Suprapubic skin (tissue), 4 donors: ENCODE results near the gene ATP10B. TPM values are rescaled to one million over a fixed set of nuclear protein-coding genes. Genes with fewer than 3 reads are reported as not detected.

Experiments
- DNase-seq, 2 donors: peaks; one replicate each; pipeline ENCODE4 v3.0.0-alpha.2; 2019; ENCODE audit warnings: low spot score in 2 of 2
- H3K27ac ChIP-seq: fragments of 200-600 bp; sonication (generic); one replicate; pipeline ENCODE4 v1.5.1; 2019
- H3K27me3 ChIP-seq: fragments of 200-600 bp; sonication (generic); one replicate; pipeline ENCODE4 v1.5.1; 2019
- H3K36me3 ChIP-seq: fragments of 200-600 bp; sonication (generic); one replicate; pipeline ENCODE4 v1.5.1; 2019
- H3K4me1 ChIP-seq: fragments of 200-600 bp; sonication (generic); one replicate; pipeline ENCODE4 v1.5.1; 2019
- H3K4me3 ChIP-seq: fragments of 200-600 bp; sonication (generic); one replicate; pipeline ENCODE4 v1.5.1; 2019; ENCODE audit warnings: mild to moderate bottlenecking
- H3K9me3 ChIP-seq: fragments of 200-600 bp; sonication (generic); one replicate; pipeline ENCODE4 v1.5.1; 2019
- EP300 ChIP-seq: sonication (generic); formaldehyde crosslinking; IDR thresholded peaks from one replicate; pipeline ENCODE4 v1.6.1; 2017; ENCODE audit warnings: antibody characterized with exemption
- POLR2A ChIP-seq, 2 donors: fragments of 450-650 bp; IDR thresholded peaks; one replicate each; pipeline ENCODE4 v1.6.1; 2017; ENCODE audit warnings: antibody characterized with exemption in 2 of 2, mild to moderate bottlenecking in 2 of 2, moderate library complexity in 2 of 2
- POLR2AphosphoS5 ChIP-seq, 3 donors: sonication (generic); formaldehyde crosslinking; IDR thresholded peaks; one replicate each; pipeline ENCODE4 v1.6.1; 2017; ENCODE audit warnings: antibody characterized with exemption in 3 of 3
- WGBS: methylation state at CpG from one replicate; pipeline ENCODE4 v1.1.5; 2018; 5-methylcytosine and 5-hydroxymethylcytosine counted together
- total RNA-seq, 4 donors: library from RNA; depleted of rRNA; stranded (reverse); fragments of >200 nt; gene quantifications; one replicate each; pipeline ENCODE4 v1.1.0, GENCODE V29; 2016
- TF ChIP-seq, protein P1 (sequence below), 2 donors: fragments of 200-600 bp in 1 of 2; fragments of 450-650 bp in 1 of 2; sonication (generic) in 1 of 2; IDR thresholded peaks; one replicate each; pipeline ENCODE4 v1.5.1; 2016 to 2019; ENCODE audit warnings: antibody characterized with exemption in 2 of 2, mild to moderate bottlenecking in 1 of 2, moderate library complexity in 1 of 2

ATP10B gene
- total RNA-seq, 4 donors from 2014 or later: 25.4 to 40.8 (median 29.2) TPM

DNA sequence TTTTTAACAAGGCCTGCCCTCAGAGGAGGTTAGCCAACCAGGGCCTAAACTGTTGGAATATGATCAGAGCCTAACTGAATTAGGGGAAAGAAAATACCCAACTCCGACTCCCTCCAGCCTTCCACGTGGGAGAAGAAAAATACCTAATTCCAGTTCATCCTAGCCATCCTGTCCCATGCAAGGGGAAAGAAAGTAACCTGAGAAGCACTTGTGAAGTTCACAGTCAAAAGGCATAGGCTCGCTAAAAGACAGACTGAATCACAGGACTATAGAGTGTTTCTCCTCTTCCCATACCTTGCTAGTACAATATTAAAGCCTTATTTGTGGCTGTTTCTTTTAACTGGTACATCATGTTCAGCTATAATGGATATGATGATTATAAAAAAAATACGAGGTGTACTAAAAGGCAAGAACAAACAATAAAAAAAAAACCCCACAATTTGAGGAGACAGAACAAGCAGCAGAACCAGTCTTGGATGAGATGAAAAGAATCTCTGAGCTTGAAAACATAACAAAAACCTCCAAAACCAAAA, 18.0 kb upstream of the ATP10B start:
- no peaks in the 10 kb centered on the region for H3K9me3 ChIP-seq
- no peak overlapping the region for H3K27ac ChIP-seq
- 62% methylated on average over 4 of the region's 4 CpGs for WGBS
- TF ChIP-seq POLR2A (IDR thresholded peaks at IDR 0.05): no peak
- TF ChIP-seq, protein P1, sequence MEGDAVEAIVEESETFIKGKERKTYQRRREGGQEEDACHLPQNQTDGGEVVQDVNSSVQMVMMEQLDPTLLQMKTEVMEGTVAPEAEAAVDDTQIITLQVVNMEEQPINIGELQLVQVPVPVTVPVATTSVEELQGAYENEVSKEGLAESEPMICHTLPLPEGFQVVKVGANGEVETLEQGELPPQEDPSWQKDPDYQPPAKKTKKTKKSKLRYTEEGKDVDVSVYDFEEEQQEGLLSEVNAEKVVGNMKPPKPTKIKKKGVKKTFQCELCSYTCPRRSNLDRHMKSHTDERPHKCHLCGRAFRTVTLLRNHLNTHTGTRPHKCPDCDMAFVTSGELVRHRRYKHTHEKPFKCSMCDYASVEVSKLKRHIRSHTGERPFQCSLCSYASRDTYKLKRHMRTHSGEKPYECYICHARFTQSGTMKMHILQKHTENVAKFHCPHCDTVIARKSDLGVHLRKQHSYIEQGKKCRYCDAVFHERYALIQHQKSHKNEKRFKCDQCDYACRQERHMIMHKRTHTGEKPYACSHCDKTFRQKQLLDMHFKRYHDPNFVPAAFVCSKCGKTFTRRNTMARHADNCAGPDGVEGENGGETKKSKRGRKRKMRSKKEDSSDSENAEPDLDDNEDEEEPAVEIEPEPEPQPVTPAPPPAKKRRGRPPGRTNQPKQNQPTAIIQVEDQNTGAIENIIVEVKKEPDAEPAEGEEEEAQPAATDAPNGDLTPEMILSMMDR (IDR thresholded peaks at IDR 0.05): no peak
- no peak for TF ChIP-seq POLR2AphosphoS5 (IDR thresholded peaks at IDR 0.05)
- TF ChIP-seq EP300: no peak
- no peak overlapping the region for H3K4me3 ChIP-seq
- peaks cover 4% of the 10 kb centered on the region for H3K27me3 ChIP-seq
- no peaks in the 10 kb centered on the region for H3K36me3 ChIP-seq
- H3K4me1 ChIP-seq: no peaks in the 10 kb centered on the region
- no peak for DNase-seq

GRCh38 chr5:160867976-160868375, 16.0 kb upstream of the ATP10B start:
- no peak overlapping the region for H3K4me3 ChIP-seq
- TF ChIP-seq POLR2AphosphoS5 (IDR thresholded peaks at IDR 0.05) (no peak), POLR2A (IDR thresholded peaks at IDR 0.05) (no peak), EP300 (no peak)
- TF ChIP-seq, protein P1 (IDR thresholded peaks at IDR 0.05): no peak
- no peak for DNase-seq
- H3K27me3 ChIP-seq: no peaks in the 10 kb centered on the region
- H3K4me1 ChIP-seq: no peaks in the 10 kb centered on the region
- H3K36me3 ChIP-seq: no peaks in the 10 kb centered on the region
- no peaks in the 10 kb centered on the region for H3K9me3 ChIP-seq
- 89% methylated on average over 6 of the region's 6 CpGs for whole genome bisulfite sequencing
- H3K27ac ChIP-seq: no peak overlapping the region

GRCh38 chr5:160851451-160851850, 560 bp downstream of the ATP10B start:
- Histone ChIP-seq H3K4me3 (no peak overlapping the region), H3K9me3 (no peaks in the 10 kb centered on the region), H3K4me1 (no peaks in the 10 kb centered on the region), H3K27ac (no peak overlapping the region), H3K36me3 (no peaks in the 10 kb centered on the region), H3K27me3 (no peaks in the 10 kb centered on the region)
- TF ChIP-seq POLR2AphosphoS5 (IDR thresholded peaks at IDR 0.05) (no peak), POLR2A (IDR thresholded peaks at IDR 0.05) (no peak), EP300 (no peak)
- TF ChIP-seq, protein P1 (IDR thresholded peaks at IDR 0.05): no peak
- WGBS: 97% methylated on average over 2 of the region's 2 CpGs
- DNase-seq: no peak

- Histone ChIP-seq H3K27ac (no peak overlapping the region), H3K36me3 (no peaks in the 10 kb centered on the region), H3K4me1 (no peaks in the 10 kb centered on the region), H3K4me3 (no peak overlapping the region), H3K27me3 (no peaks in the 10 kb centered on the region), H3K9me3 (no peaks in the 10 kb centered on the region)
- WGBS: 76% methylated on average over 3 of the region's 3 CpGs
- DNase-seq: no peak
- TF ChIP-seq POLR2A (IDR thresholded peaks at IDR 0.05): no peak
- TF ChIP-seq, protein P1 (IDR thresholded peaks at IDR 0.05): no peak
- TF ChIP-seq POLR2AphosphoS5 (IDR thresholded peaks at IDR 0.05): no peak
- no peak for TF ChIP-seq EP300
These were observed 1.6 kb downstream of the ATP10B start for GRCh38 chr5:160850421-160850820.

- TF ChIP-seq POLR2AphosphoS5 (IDR thresholded peaks at IDR 0.05) (no peak), POLR2A (IDR thresholded peaks at IDR 0.05) (no peak), EP300 (no peak)
- TF ChIP-seq, protein P1 (IDR thresholded peaks at IDR 0.05): no peak
- WGBS: 85% methylated on average over 5 of the region's 5 CpGs
These were observed 4.4 kb downstream of the ATP10B start for GRCh38 chr5:160847526-160848085.

More at GRCh38 chr5:160847526-160848085, 4.4 kb downstream of the ATP10B start:
- no peak for DNase-seq
- H3K9me3 ChIP-seq: no peaks in the 10 kb centered on the region
- no peaks in the 10 kb centered on the region for H3K27me3 ChIP-seq
- no peaks in the 10 kb centered on the region for H3K36me3 ChIP-seq
- H3K27ac ChIP-seq: no peak overlapping the region
- H3K4me1 ChIP-seq: no peaks in the 10 kb centered on the region
- H3K4me3 ChIP-seq: no peak overlapping the region
